T-helper 9 cell (primary cell): ENCODE measurements around the gene TMEM179B.

ENCODE experiments used
- DNase-seq: peaks from one replicate; pipeline ENCODE4 v3.0.0-alpha.2; 2020

Gene TMEM179B

DNA sequence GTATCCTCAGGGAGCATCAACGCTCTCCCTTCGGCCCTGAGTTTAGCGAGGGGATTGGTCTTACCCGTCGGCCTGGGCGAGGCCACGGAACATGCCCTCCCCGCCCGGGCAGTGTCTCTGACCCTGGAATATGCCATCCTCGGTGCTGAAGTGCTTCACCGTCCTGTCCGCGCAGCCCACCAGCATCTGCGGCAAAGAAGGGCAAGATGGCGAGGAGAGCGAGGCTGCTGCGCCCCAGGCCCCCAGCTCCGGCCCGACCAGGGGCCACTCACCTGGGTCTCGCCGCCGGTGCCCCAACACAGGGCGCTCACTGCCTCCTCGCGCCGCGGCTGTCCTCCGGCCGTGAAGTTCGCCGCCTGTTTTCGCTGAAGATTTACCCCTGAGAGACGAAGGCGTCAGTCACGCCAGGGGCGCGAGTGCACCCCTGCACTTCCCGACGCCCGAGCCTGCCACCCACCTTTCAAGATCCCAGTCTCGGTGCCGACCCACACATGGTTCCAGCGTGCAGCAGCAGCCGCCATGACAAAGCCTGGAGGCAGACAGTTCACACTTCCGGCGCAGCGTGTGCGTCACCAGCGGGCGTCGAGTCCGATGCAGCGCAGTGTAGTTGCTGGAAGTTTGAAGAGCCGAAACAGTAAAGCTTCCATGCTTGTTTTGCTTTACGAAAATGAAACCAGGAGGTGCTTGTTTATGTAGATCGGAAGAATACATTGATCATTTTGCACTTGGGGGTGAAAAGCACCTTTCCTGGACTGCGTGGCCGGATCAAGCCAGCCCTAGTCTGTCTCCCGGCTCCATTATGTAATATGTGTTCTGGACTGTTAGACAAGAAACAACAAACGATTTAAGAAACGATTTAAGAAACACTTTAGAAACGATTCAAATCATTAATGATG lies 52.1 kb downstream of the TMEM179B start, which contains the start of gene WDR74:
Gene WDR74 (minus strand): TSS at position 541 of the 896 bp plus-strand sequence. CDS start 20 bp downstream, at position 521.
- DNase-seq, result peak; percentile 86
